Measurements from ENCODE around the gene GAN.
A peak's percentile ranks its signal among the peaks of the same experiment; 100 is the strongest.
"Not testable (repeated sequence)": the region's sequence is repeated elsewhere in the genome, so short reads cannot be mapped to it uniquely, and the experiment has no call there.

The GAN gene

DNA sequence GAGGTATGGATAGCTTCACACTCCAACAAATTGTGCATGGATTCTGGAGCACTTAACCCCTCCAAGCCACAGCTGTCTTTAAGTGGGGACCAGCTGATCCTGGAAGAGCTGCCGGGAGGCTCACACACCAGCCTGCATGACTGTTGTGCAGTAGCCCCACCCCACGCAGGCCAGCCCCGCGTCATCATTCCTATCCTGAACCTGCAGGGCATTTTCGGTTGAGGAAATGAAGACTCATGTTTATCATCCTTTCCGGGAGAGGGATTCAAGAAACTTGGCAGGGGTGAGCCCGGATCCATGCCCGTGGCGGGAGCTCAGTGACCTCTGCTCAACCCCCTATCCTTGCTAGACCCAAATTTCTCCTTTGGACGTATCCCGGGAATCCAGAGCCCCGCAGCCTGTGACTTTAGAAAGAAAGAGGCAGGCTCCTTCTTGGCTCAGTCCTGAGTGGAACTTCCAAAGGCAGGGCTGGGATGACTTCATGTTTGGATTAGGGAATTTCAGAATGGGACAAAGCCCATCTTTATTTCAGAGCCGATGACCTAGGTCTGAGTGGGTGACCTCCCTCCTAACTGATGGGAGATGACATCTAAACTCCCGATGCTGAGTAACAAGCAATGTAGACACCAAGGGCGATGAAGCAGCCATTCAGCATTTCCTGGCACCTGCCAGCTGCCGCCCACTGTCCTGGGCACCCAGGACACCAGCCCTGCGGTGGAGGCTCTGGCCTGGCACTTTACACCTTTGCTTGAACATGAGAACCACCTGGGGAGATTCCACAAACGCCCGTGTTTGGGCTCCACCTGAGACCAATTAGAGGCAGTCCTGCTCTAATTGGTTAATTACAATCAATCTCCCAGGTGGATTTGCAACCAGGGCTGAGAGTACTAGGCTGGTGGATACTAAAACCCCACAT is 86.5 kb downstream of the GAN start:
- no peak for DNase-seq

GRCh38 chr16:81403208-81403600 is 88.4 kb downstream of the GAN start:
- DNase-seq, result no peak

- DNase-seq, result peak; percentile 61
Observed at GRCh38 chr16:81403601-81404391, 89.0 kb downstream of the GAN start.

DNA sequence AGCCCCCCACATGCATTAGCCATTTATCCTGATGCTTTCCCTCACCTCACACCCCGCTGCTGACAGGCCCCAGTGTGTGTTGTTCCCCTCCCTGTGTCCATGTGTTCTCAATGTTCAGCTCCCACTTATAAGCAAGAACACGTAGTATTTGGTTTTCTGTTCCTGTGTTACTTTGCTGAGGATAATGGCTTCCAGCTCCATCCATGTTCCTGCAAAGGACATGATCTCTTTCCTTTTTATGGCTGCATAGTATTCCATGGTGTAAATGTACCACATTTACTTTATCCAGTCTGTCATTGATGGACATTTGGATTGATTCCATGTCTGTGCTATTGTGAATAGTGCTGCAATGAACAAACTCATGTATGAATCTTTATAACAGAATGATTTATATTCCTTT is 90.2 kb downstream of the GAN start:
- DNase-seq, result not testable (repeated sequence)

- no peak for DNase-seq
Observed at GRCh38 chr16:81405702-81406113, 90.9 kb downstream of the GAN start.

- no peak for DNase-seq
Observed at GRCh38 chr16:81408409-81408950, 93.7 kb downstream of the GAN start.

- DNase-seq, result no peak
Observed at GRCh38 chr16:81409016-81409556, 94.3 kb downstream of the GAN start.

DNA sequence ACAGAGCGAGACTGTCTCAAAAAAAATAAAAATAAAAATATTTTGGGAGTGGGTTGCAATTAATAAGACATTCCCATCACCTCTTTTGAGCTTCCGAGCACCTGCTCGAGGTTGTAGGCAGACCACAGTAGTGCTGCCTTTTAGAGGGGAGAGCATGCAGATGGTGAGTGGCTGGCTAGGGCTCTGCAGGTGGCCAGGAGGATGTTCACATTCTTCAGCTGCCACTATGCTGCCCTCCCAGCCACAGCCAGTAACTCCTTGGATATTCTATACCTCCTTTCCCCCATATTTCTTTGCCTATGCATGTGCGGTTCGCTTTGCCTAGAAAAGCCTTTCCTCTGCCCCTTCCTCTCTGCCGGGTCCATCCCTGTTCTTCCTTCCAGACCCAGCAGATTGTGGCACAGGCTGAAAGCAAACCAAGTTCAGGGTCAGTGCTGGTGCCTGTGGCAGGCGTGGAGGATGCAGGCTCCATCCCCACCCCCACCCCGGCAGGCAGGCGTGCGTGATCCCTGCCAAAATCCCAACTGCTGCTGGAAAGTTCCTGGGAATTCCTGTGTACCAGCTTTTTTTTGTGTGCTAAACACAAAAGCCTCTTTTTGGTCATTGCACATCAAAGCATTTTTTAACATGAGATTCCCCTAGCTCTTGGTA is 96.0 kb downstream of the GAN start:
- DNase-seq, result no peak

DNA sequence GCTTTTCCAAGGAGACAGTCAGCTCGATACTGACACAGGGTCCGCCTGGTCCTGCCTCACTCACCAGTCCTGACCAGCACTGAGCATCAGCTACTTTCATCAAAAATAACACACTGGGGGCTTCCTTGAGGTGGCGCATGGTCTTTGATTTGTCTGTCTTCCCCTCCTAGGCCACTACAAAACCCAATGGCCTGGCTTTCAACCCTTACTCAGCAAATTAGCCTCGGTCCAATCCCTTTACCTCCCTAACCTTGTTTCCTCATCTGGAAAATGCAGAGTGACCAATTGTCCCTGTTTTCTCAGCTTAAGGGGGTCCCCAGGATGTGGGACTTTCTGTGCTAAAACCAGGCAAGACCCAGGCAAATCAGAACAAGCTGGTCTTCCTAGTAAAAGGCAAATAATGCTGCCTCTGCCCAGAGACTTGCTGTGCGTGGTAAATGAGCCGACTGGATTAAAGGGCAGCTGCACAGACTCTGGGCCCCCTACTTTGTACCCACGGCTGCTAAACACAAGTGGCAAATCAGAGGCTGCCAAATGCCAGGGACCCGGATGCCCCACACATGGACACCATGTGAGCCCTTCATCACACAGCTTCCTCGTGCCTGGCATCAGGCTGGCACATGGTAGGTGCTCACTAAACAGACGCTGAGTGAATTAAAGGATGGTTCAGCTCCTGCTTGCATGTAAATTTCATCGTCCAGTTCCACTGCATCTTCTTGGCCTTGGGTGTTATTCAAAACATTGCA is 98.7 kb downstream of the GAN start:
- DNase-seq, result no peak

DNA sequence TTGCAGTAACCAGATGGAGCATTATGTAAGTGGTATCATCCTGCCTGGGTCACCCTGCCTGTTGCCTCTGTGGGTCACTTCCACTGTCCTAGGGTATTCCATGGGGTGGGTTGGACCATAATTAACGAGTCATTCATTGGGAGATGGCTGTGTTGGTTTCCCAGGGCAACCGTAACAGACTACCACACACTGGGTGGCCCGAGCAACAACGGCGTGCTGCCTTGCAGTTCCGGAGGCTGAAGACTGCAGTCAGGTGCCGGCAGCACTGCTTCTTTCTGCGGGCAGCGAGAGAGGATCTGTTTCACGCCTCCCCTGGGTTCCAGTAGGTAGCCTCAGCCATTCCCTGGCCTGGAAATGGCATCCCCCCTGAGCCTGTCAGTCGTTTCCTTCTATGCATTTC is 101.0 kb downstream of the GAN start:
- DNase-seq, result peak; percentile 1

DNA sequence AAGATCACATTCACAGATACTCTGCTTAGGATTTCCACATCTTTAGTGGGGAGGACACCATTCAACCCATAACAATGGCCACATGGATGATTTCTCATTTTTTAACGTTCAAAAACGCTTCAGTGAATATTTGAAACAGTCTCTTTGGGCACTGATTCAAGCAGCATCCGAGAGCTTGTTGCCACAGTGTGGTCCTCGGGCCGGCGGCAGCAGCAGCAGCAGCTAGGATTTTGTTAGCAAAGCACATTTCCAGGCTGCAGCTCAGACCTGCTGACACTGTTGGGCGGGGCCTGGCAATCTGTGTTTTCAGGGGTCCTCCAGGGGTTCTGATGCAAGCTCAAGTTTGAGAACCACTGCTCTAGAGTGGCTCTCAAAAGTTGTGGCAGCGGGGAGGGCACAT is 102.0 kb downstream of the GAN start:
- no peak for DNase-seq

- no peak for DNase-seq
Observed at GRCh38 chr16:81417210-81417609, 102.4 kb downstream of the GAN start.

- no peak for DNase-seq
Observed at GRCh38 chr16:81419806-81420205, 105.0 kb downstream of the GAN start.

- peak; percentile 59 for DNase-seq
Observed at GRCh38 chr16:81421126-81421525, 106.4 kb downstream of the GAN start.

- peak; percentile 45 for DNase-seq
Observed at GRCh38 chr16:81421536-81421935, 106.8 kb downstream of the GAN start.

DNA sequence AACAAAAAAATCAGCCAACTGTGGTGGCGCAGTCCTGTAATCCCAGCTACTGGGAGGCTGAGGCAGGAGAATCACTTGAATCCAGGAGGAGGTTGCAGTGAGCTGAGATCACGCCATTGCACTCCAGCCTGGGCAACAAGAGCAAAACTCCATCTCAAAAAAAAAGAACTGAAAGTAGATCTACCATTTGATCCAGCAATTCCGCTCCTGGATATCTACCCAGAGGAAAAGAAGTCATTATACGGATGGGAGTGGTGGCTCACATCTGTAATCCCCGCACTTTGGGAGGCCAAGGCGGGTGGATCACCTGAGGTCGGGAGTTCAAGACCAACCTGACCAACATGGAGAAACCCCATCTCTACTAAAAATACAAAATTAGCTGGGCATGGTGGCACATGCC is 107.4 kb downstream of the GAN start:
- not testable (repeated sequence) for DNase-seq

DNA sequence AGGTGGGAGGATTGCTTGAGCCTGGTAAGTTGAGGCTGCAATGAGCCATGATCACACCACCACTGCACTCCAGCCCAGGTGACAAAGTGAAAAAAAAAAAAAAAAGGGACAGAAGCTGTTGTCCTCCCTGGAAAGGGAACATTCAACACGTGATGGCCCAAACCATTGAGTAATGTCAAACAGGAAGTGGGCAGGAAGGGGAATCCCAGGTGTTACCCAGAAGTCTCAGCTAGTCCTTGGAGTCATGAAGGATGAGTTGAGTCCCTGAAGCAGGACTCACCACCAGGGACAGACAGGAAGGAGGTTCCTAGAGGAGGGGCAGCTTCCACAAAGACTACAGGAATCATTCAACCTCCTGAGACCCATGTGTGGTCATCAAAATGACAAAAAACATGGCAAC is 110.0 kb downstream of the GAN start:
- no peak for DNase-seq

DNA sequence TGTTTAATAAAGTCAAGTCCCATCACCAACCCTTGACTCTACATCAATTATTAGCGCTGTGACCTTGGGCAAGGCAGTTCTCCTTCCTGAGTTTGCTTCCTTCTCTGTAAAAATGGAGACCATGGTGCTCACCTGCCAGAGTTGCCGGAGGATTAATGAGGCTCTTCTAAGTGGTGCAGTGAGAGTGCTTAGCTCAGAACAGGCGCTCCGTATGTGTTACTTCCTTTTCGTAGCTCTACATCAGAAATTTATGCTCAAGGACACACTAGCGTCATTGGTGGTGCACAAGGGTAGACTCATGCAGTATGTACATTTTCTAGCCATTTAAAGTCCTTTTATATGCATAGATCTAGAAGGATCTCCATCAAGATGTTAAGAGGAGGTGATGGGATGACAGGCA is 112.5 kb downstream of the GAN start:
- DNase-seq, result no peak

DNA sequence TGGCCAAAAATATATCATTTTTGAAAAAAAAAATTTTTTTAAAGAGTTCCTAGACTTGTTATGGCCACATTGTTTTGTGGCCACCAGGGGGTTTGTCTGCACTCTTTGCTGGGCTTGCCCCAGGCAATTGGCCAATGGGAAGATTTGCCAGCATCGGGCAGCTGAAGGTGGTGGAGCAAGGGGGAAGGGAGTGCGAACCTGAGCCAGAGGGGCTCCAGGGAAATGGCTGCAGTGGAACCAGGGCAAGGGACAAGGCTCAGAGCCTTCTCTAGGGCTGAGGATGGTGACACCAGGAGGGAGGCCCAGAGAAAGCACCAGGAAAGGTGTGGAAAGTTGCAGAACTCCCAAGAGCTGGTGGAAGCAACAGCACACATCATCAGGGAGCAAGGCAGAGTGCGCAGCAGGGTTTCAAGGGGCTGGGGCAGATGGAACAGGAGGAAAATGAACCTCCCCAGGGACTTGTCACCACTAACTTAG is 114.3 kb downstream of the GAN start:
- no peak for DNase-seq

DNA sequence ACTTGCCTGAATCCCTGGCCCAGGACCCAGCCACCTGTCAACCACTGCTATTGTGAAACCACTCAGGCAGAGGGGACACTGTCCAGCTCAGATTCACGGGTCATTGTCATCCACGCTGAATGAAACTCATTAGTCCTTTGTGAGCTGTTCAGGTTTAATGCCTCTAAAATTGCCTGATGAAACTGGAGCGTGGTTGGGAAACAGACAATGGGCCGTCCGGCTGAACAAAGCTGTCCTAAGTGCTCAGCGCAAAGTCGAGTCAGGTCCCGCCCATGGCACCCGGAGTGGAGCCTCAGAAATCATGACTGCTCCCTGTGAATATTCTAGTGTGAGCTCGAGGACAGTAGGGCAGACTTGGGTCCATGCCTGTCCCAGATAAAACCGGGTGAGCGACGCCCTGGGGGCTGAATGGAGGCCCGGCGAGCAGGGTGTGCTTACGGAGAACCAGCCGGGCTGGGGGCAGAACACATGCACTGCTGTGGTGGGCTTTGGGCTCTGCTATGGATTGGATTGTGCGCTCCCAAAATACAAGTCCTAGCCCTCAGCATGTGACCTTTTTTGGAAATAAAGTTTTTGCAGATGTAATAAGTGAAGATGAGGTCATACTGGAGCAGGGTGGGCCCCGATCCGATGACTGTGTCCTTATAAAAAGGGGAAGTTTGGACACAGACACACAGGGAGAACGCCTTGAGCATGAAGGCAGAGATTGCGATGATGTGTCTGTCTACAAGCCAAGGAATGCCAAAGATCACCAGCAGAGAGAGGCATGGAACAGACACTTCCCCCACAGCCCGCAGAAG is 117.0 kb downstream of the GAN start:
- no peak for DNase-seq

GRCh38 chr16:81432937-81433557 is 118.3 kb downstream of the GAN start:
- DNase-seq, result peak; percentile 67

All from NCI-H526 treated with DMSO at 0.1 percent for 48 hours (cell line).